ENCODE results near the gene SPATA2.

Gene SPATA2

GRCh38 chr20:49928411-49929141, 13.2 kb upstream of the SPATA2 start:
- peak; percentile 85 for DNase-seq

GRCh38 chr20:49925901-49926454, 10.6 kb upstream of the SPATA2 start:
- no peak for DNase-seq

- no peak for DNase-seq
These were observed 8.9 kb upstream of the SPATA2 start for GRCh38 chr20:49924247-49924646.

- no peak for DNase-seq
These were observed 4.1 kb upstream of the SPATA2 start for GRCh38 chr20:49919461-49919860.

- DNase-seq = no peak
These were observed 3.7 kb upstream of the SPATA2 start for GRCh38 chr20:49919009-49919408.

GRCh38 chr20:49918446-49918845, 3.1 kb upstream of the SPATA2 start:
- DNase-seq = no peak

GRCh38 chr20:49916146-49917002, 1.0 kb upstream of the SPATA2 start:
- peak; percentile 81 for DNase-seq

GRCh38 chr20:49915118-49915379, 280 bp downstream of the SPATA2 start:
- DNase-seq = no peak

- no peak for DNase-seq
These were observed 815 bp downstream of the SPATA2 start for GRCh38 chr20:49914310-49915117.

GRCh38 chr20:49913399-49914047, 1.8 kb downstream of the SPATA2 start:
- no peak for DNase-seq

- no peak for DNase-seq
These were observed 5.0 kb downstream of the SPATA2 start for GRCh38 chr20:49910340-49910706.

GRCh38 chr20:49909499-49910339, 5.6 kb downstream of the SPATA2 start:
- no peak for DNase-seq

GRCh38 chr20:49908258-49908565, 7.1 kb downstream of the SPATA2 start:
- no peak for DNase-seq

- DNase-seq = no peak
These were observed 7.7 kb downstream of the SPATA2 start for GRCh38 chr20:49907405-49908257.

- DNase-seq = no peak
These were observed 8.6 kb downstream of the SPATA2 start for GRCh38 chr20:49906615-49907154.

- DNase-seq = no peak
These were observed 9.2 kb downstream of the SPATA2 start for GRCh38 chr20:49906101-49906604.

GRCh38 chr20:49905415-49906091, 9.8 kb downstream of the SPATA2 start:
- no peak for DNase-seq

- DNase-seq = no peak
These were observed 10.7 kb downstream of the SPATA2 start for GRCh38 chr20:49904440-49905214.

- no peak for DNase-seq
These were observed 13.7 kb downstream of the SPATA2 start for GRCh38 chr20:49901588-49901987.
